MM.1S (cell line): Measurements from ENCODE around the gene RASSF3.

Experiments used
- EZH2 ChIP-seq: fragments of 300-600 bp; sonication (generic); optimal IDR thresholded peaks from 2 replicates; pipeline ENCODE3; 2017; ENCODE audit warnings: low read depth, mild to moderate bottlenecking, antibody characterized with exemption, low read length, mixed read lengths
- EZH2phosphoT487 ChIP-seq: fragments of 300-600 bp; sonication (generic); IDR thresholded peaks from 2 replicates; pipeline ENCODE4 v1.6.1; 2018; ENCODE audit warnings: antibody characterized with exemption, low read length
- TF ChIP-seq, protein P1 (sequence below): fragments of 300-600 bp; sonication (generic); IDR thresholded peaks from 2 replicates; pipeline ENCODE4 v1.5.1; 2016; ENCODE audit warnings: antibody characterized with exemption, low read length, mixed read lengths

DNA sequence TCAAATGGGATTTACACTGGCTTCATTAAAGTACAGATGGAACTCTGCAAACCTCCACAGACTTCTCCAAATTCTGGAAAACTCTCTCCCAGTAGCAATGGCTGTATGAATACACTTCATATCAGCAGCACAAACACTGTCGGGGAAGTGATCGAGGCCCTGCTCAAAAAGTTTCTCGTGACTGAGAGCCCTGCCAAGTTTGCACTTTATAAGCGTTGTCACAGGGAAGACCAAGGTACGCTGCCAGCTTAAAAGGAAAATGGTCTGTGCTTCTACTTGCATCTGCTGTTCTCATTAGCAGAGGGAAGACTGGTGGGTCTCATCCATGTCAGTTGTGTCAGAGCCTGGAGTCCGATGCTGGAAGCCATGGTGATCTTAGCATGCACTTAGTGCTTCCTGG lies 77.9 kb downstream of the RASSF3 start:
- TF ChIP-seq, protein P1, sequence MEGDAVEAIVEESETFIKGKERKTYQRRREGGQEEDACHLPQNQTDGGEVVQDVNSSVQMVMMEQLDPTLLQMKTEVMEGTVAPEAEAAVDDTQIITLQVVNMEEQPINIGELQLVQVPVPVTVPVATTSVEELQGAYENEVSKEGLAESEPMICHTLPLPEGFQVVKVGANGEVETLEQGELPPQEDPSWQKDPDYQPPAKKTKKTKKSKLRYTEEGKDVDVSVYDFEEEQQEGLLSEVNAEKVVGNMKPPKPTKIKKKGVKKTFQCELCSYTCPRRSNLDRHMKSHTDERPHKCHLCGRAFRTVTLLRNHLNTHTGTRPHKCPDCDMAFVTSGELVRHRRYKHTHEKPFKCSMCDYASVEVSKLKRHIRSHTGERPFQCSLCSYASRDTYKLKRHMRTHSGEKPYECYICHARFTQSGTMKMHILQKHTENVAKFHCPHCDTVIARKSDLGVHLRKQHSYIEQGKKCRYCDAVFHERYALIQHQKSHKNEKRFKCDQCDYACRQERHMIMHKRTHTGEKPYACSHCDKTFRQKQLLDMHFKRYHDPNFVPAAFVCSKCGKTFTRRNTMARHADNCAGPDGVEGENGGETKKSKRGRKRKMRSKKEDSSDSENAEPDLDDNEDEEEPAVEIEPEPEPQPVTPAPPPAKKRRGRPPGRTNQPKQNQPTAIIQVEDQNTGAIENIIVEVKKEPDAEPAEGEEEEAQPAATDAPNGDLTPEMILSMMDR, result no peak
- TF ChIP-seq EZH2 (no peak), EZH2phosphoT487 (no peak)
